Stimulated activated CD8-positive, alpha-beta memory T cell treated with anti-CD3 and anti-CD28 coated beads, Interleukin-12 subunit alpha, Interleukin-12 subunit beta, amount 100 ng/mL, for 24 hours (primary cell): ENCODE data around the gene NCLN.
"Not testable (repeated sequence)": the region's sequence is repeated elsewhere in the genome, so short reads cannot be mapped to it uniquely, and the experiment has no call there.

Source experiments
- DNase-seq: peaks from one replicate; pipeline ENCODE4 v3.0.0-alpha.2; 2020; ENCODE audit errors: extremely low read depth

Gene NCLN

GRCh38 chr19:3183721-3184641, 1.7 kb upstream of the NCLN start:
- no peak for DNase-seq

- DNase-seq, result no peak
Measured at GRCh38 chr19:3184847-3185460, 776 bp upstream of the NCLN start.

GRCh38 chr19:3186160-3186688, 494 bp downstream of the NCLN start:
- DNase-seq, result no peak

GRCh38 chr19:3186891-3187661, 1.3 kb downstream of the NCLN start:
- no peak for DNase-seq

GRCh38 chr19:3187662-3188511, 2.2 kb downstream of the NCLN start:
- DNase-seq, result no peak

GRCh38 chr19:3188627-3189596, 3.2 kb downstream of the NCLN start:
- DNase-seq, result no peak

- no peak for DNase-seq
Measured at GRCh38 chr19:3189702-3190469, 4.2 kb downstream of the NCLN start.

- DNase-seq, result no peak
Measured at GRCh38 chr19:3190470-3190770, 4.7 kb downstream of the NCLN start.

GRCh38 chr19:3190921-3191805, 5.4 kb downstream of the NCLN start:
- no peak for DNase-seq

- DNase-seq, result not testable (repeated sequence)
Measured at GRCh38 chr19:3191806-3192104, 6.0 kb downstream of the NCLN start.

- no peak for DNase-seq
Measured at GRCh38 chr19:3192228-3192635, 6.5 kb downstream of the NCLN start.

- no peak for DNase-seq
Measured at GRCh38 chr19:3192684-3193083, 7.0 kb downstream of the NCLN start.

- no peak for DNase-seq
Measured at GRCh38 chr19:3193256-3194105, 7.8 kb downstream of the NCLN start.

GRCh38 chr19:3194106-3195087, 8.7 kb downstream of the NCLN start:
- DNase-seq, result no peak

- DNase-seq, result no peak
Measured at GRCh38 chr19:3196064-3196932, 10.6 kb downstream of the NCLN start.

- no peak for DNase-seq
Measured at GRCh38 chr19:3196933-3197205, 11.1 kb downstream of the NCLN start.
